Parathyroid adenoma (tissue), 2 donors: ENCODE results near the gene SYCP3.

ENCODE experiments used
- H2AFZ ChIP-seq: fragments of 300-600 bp; sonication (generic); one replicate; pipeline ENCODE4 v1.7.0; 2017; ENCODE audit warnings: antibody characterized with exemption, mild to moderate bottlenecking
- H3K27ac ChIP-seq: fragments of 300-600 bp; sonication (generic); one replicate; pipeline ENCODE4 v1.7.0; 2017
- H3K27me3 ChIP-seq: fragments of 300-600 bp; sonication (generic); one replicate; pipeline ENCODE4 v1.7.0; 2017; ENCODE audit warnings: low read length; ENCODE audit not compliant: control insufficient read depth, insufficient read depth
- H3K36me3 ChIP-seq: fragments of 300-600 bp; sonication (generic); one replicate; pipeline ENCODE4 v1.7.0; 2017; ENCODE audit warnings: low read length; ENCODE audit not compliant: control insufficient read depth, insufficient read depth
- H3K4me1 ChIP-seq: fragments of 300-600 bp; sonication (generic); one replicate; pipeline ENCODE4 v1.7.0; 2017; ENCODE audit warnings: control low read depth
- H3K4me2 ChIP-seq: fragments of 300-600 bp; sonication (generic); one replicate; pipeline ENCODE4 v1.7.0; 2017; ENCODE audit warnings: low read length
- H3K4me3 ChIP-seq: fragments of 300-600 bp; sonication (generic); one replicate; pipeline ENCODE4 v1.7.0; 2017; ENCODE audit warnings: low read depth, low read length
- H3K79me2 ChIP-seq: fragments of 300-600 bp; sonication (generic); one replicate; pipeline ENCODE4 v1.7.0; 2017; ENCODE audit warnings: control low read depth
- H3K9ac ChIP-seq: fragments of 300-600 bp; sonication (generic); one replicate; pipeline ENCODE4 v1.7.0; 2017; ENCODE audit warnings: mild to moderate bottlenecking
- H3K9me3 ChIP-seq: fragments of 300-600 bp; sonication (generic); one replicate; pipeline ENCODE4 v1.7.0; 2017; ENCODE audit warnings: low read length; ENCODE audit not compliant: control insufficient read depth
- TF ChIP-seq, protein P1 (sequence below): fragments of 300-600 bp; sonication (generic); IDR thresholded peaks from one replicate; pipeline ENCODE4 v1.7.0; 2017; ENCODE audit warnings: antibody characterized with exemption, mild to moderate bottlenecking
- donor health status: primary hyperparathyroidism.

SYCP3 gene

DNA sequence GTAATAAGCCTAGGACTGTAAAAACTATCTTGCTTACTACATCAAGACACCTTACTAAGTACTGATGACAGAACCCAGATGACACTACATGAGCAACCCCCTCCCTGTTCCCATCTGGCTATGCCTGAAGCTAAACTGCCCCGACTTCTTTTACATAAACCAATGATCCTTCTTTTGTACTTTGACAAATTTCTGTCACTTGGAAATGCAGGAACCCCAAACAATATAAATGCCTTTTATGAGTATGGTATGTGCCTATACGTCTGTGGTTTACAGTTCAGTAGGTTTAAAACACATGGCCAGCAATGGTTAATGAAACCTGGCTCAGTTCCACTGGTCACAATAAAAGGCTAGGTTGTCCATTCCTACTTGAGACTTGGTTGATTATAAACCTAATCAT lies 6.1 kb downstream of the SYCP3 start:
- no peak overlapping the region for H3K4me2 ChIP-seq
- H3K4me3 ChIP-seq = no peak overlapping the region
- TF ChIP-seq, protein P1, sequence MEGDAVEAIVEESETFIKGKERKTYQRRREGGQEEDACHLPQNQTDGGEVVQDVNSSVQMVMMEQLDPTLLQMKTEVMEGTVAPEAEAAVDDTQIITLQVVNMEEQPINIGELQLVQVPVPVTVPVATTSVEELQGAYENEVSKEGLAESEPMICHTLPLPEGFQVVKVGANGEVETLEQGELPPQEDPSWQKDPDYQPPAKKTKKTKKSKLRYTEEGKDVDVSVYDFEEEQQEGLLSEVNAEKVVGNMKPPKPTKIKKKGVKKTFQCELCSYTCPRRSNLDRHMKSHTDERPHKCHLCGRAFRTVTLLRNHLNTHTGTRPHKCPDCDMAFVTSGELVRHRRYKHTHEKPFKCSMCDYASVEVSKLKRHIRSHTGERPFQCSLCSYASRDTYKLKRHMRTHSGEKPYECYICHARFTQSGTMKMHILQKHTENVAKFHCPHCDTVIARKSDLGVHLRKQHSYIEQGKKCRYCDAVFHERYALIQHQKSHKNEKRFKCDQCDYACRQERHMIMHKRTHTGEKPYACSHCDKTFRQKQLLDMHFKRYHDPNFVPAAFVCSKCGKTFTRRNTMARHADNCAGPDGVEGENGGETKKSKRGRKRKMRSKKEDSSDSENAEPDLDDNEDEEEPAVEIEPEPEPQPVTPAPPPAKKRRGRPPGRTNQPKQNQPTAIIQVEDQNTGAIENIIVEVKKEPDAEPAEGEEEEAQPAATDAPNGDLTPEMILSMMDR = no peak
- no peaks in the 10 kb centered on the region for H3K36me3 ChIP-seq
- H2AFZ ChIP-seq = no peak overlapping the region
- no peak overlapping the region for H3K27ac ChIP-seq
- no peaks in the 10 kb centered on the region for H3K4me1 ChIP-seq
- no peak overlapping the region for H3K9ac ChIP-seq
- no peaks in the 10 kb centered on the region for H3K9me3 ChIP-seq
- H3K79me2 ChIP-seq = no peaks in the 10 kb centered on the region
- H3K27me3 ChIP-seq = no peaks in the 10 kb centered on the region

DNA sequence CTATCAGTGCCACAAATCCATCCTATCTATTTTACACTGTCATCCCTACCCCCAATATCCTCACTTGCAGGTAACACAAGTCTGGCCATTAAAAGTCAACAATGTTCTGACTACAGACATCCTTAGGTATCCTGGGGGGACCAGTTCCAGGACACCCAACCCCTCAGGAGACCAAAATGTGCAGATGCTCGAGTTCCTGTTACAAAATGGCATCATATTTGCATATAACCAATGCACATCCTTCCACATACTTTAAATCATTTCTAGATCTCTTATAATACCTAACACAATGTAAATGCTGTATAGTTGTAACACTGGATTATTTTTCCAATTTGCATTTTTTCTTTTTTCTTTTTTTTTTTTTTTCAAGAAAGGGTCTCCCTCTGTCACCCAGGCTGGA lies 6.9 kb downstream of the SYCP3 start:
- H3K27me3 ChIP-seq = no peaks in the 10 kb centered on the region
- no peak overlapping the region for H2AFZ ChIP-seq
- H3K9ac ChIP-seq = no peak overlapping the region
- H3K79me2 ChIP-seq = no peaks in the 10 kb centered on the region
- no peak overlapping the region for H3K4me2 ChIP-seq
- no peaks in the 10 kb centered on the region for H3K9me3 ChIP-seq
- H3K27ac ChIP-seq = no peak overlapping the region
- TF ChIP-seq, protein P1 = no peak
- no peak overlapping the region for H3K4me3 ChIP-seq
- no peaks in the 10 kb centered on the region for H3K4me1 ChIP-seq
- no peaks in the 10 kb centered on the region for H3K36me3 ChIP-seq

DNA sequence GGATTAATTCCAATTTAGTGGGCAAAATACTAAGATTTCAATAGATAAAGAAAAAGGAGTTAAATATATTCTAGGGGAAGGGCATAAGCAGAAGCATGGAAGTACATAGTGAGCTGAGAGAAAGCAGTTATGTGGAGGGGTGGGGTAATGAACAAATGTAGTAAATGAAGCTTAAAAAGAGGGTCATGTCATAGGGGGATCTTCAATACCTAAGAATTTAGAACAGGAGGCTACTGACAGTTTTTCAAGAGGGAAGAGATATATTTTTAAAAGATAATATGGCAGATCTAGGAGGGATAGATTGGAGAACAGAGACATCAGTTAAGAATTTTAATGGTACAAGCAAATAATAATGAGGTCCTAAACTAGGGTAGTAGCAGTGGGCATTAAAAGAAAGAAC lies 9.4 kb downstream of the SYCP3 start:
- Histone ChIP-seq H3K9me3 (no peaks in the 10 kb centered on the region), H3K79me2 (no peaks in the 10 kb centered on the region), H3K4me2 (no peak overlapping the region), H2AFZ (no peak overlapping the region), H3K27me3 (no peaks in the 10 kb centered on the region), H3K4me1 (no peaks in the 10 kb centered on the region), H3K36me3 (no peaks in the 10 kb centered on the region), H3K9ac (no peak overlapping the region), H3K27ac (no peak overlapping the region), H3K4me3 (no peak overlapping the region)
- TF ChIP-seq, protein P1 = no peak

DNA sequence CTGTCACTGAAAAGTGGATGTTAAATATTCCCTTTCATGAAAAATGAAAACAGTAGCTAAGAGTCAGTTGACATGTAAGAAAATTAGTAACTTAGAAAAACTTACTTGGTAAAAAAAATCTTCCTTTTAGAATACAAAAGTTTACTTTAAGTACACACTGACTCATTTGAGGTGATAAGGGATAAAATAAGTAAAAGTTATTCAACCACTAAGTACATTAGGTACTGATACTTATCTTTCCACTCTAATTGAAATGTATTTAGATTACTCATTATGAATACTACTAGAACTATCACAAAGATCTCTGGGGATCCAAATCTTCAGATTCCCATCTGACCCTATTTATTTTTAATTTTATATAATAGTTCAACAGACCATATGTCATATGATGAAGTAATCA lies 12.2 kb downstream of the SYCP3 start:
- H3K79me2 ChIP-seq = no peaks in the 10 kb centered on the region
- H3K4me1 ChIP-seq = no peaks in the 10 kb centered on the region
- TF ChIP-seq, protein P1 = no peak
- H3K36me3 ChIP-seq = no peaks in the 10 kb centered on the region
- H3K4me2 ChIP-seq = peak overlapping the region; percentile 63
- no peaks in the 10 kb centered on the region for H3K27me3 ChIP-seq
- no peak overlapping the region for H3K27ac ChIP-seq
- peak overlapping the region; percentile 11 for H3K4me3 ChIP-seq
- no peak overlapping the region for H3K9ac ChIP-seq
- no peaks in the 10 kb centered on the region for H3K9me3 ChIP-seq
- H2AFZ ChIP-seq = no peak overlapping the region

DNA sequence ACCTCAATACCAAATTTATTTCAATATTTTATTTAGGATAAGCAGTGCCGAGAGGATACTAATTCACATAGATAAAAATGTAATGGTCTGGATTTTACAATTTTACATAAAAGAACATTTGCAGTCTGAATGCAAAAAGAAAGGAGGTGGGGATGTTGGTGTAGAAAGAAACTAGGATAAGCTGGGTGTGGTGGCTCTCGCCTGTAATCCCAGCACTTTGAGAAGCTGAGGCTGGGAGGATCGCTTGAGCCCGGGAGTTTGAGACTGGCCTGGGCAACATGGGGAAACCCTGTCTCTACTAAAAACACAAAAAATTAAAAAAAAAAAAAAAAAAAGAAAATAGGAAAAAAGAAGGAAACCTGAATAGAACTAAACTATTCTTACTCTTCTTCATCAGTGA lies 16.9 kb downstream of the SYCP3 start:
- H3K4me2 ChIP-seq = no peak overlapping the region
- peaks cover 3% of the 10 kb centered on the region for H3K79me2 ChIP-seq
- H3K36me3 ChIP-seq = no peaks in the 10 kb centered on the region
- no peaks in the 10 kb centered on the region for H3K4me1 ChIP-seq
- TF ChIP-seq, protein P1 = no peak
- no peaks in the 10 kb centered on the region for H3K27me3 ChIP-seq
- no peak overlapping the region for H2AFZ ChIP-seq
- H3K4me3 ChIP-seq = no peak overlapping the region
- H3K27ac ChIP-seq = no peak overlapping the region
- H3K9me3 ChIP-seq = no peaks in the 10 kb centered on the region
- H3K9ac ChIP-seq = no peak overlapping the region
